Transverse colon (tissue), 4 donors: ENCODE results near the gene IGSF3. TPM values are rescaled to one million over a fixed set of nuclear protein-coding genes. Genes with fewer than 3 reads are reported as not detected.

Source experiments
- DNase-seq: peaks from one replicate; pipeline ENCODE4 v3.0.0-alpha.2; 2019
- H3K27ac ChIP-seq, 4 donors: fragments of 200-600 bp; sonication (generic); 2 replicates each; pipeline ENCODE4 v1.5.1; 2016 to 2018; ENCODE audit warnings: inconsistent platforms in 4 of 4
- H3K27me3 ChIP-seq: fragments of 200-600 bp; sonication (generic); 2 replicates; pipeline ENCODE4 v1.5.1; 2017; ENCODE audit warnings: inconsistent platforms
- H3K36me3 ChIP-seq, 4 donors: fragments of 200-600 bp; sonication (generic); 2 replicates each; pipeline ENCODE4 v1.5.1; 2017 to 2019; ENCODE audit warnings: inconsistent platforms in 4 of 4
- H3K4me1 ChIP-seq, 4 donors: fragments of 200-600 bp; sonication (generic); 2 replicates each; pipeline ENCODE4 v1.5.1; 2017 to 2020; ENCODE audit warnings: inconsistent platforms in 4 of 4
- H3K4me3 ChIP-seq, 4 donors: fragments of 200-600 bp; sonication (generic); 1 replicate in 1 of 4; 2 replicates in 3 of 4; pipeline versions ENCODE4 v1.5.1 to v1.6.1; 2017 to 2019; ENCODE audit warnings: inconsistent platforms in 4 of 4
- H3K9me3 ChIP-seq, 2 donors: fragments of 200-600 bp; sonication (generic); 2 replicates each; pipeline ENCODE4 v1.5.1; 2017 to 2019; ENCODE audit warnings: inconsistent platforms in 2 of 2
- EP300 ChIP-seq: sonication (generic); formaldehyde crosslinking; IDR thresholded peaks from one replicate; pipeline ENCODE4 v1.6.1; 2017; ENCODE audit warnings: antibody characterized with exemption, low read depth
- POLR2A ChIP-seq: fragments of 450-650 bp; IDR thresholded peaks from one replicate; pipeline ENCODE4 v1.6.1; 2016; ENCODE audit warnings: antibody characterized with exemption, mild to moderate bottlenecking, moderate library complexity
- POLR2AphosphoS5 ChIP-seq, 3 donors: sonication (generic); formaldehyde crosslinking; IDR thresholded peaks; one replicate each; pipeline ENCODE4 v1.6.1; 2016; ENCODE audit warnings: antibody characterized with exemption in 3 of 3
- WGBS, 2 donors: methylation state at CpG; one replicate each; pipeline ENCODE4 v1.1.5; 2018; ENCODE audit warnings: low coverage in 1 of 2; 5-methylcytosine and 5-hydroxymethylcytosine counted together
- in situ Hi-C, 4 donors: fragments of 200-750 bp; cut with MboI; loops; one replicate each; pipeline versions ENCODE4 v1.15.0 to v1.15.1; 2017; ENCODE audit warnings: low sequenced_read_pairs in 3 of 4, low pct_ligation_motif_present in 1 of 4, low pct_unique_long_range_greater_than_20kb in 1 of 4
- intact Hi-C: fragments of 100-400 bp; cut with DNase I; formaldehyde crosslinking; loops from one replicate; pipeline ENCODE4 v1.15.1; 2023; ENCODE audit warnings: low total_unique reads
- total RNA-seq, 4 donors: library from RNA; depleted of rRNA; stranded (reverse); fragments of >200 nt; gene quantifications; one replicate each; pipeline ENCODE4 v1.1.0, GENCODE V29; 2016
- TF ChIP-seq, protein P1 (sequence below), 5 experiments: fragments of 200-600 bp in 3 of 5; fragments of 450-650 bp in 2 of 5; sonication (generic) in 3 of 5; IDR thresholded peaks; 1 replicate in 2 of 5; 2 replicates in 3 of 5; pipeline ENCODE4 v1.5.1; 2016 to 2017; ENCODE audit warnings: antibody characterized with exemption in 5 of 5, inconsistent platforms in 3 of 5, mild to moderate bottlenecking in 2 of 5, moderate library complexity in 1 of 5

Gene IGSF3
- total RNA-seq, 4 donors from 2014 or later: 36.7 to 75.8 (median 56.9) TPM

GRCh38 chr1:116686723-116687352, 19.3 kb upstream of the IGSF3 start:
- Histone ChIP-seq H3K27me3 (no peaks in the 10 kb centered on the region), H3K4me3 (no peak overlapping the region), H3K36me3 (no peaks in the 10 kb centered on the region), H3K9me3 (no peaks in the 10 kb centered on the region), H3K4me1 (peaks cover 0 to 4% (median 0%) of the 10 kb centered on the region in 4 donors), H3K27ac (no peak overlapping the region)
- WGBS, 2 donors: 65 to 94% methylated on average over 2 to 4 of the region's 4 CpGs
- in situ Hi-C loops (no loop called here), intact Hi-C loops (no loop called here)
- no peak for DNase-seq
- TF ChIP-seq EP300 (no peak), POLR2AphosphoS5 (IDR thresholded peaks at IDR 0.05) (no peak), POLR2A (no peak)
- TF ChIP-seq, protein P1, sequence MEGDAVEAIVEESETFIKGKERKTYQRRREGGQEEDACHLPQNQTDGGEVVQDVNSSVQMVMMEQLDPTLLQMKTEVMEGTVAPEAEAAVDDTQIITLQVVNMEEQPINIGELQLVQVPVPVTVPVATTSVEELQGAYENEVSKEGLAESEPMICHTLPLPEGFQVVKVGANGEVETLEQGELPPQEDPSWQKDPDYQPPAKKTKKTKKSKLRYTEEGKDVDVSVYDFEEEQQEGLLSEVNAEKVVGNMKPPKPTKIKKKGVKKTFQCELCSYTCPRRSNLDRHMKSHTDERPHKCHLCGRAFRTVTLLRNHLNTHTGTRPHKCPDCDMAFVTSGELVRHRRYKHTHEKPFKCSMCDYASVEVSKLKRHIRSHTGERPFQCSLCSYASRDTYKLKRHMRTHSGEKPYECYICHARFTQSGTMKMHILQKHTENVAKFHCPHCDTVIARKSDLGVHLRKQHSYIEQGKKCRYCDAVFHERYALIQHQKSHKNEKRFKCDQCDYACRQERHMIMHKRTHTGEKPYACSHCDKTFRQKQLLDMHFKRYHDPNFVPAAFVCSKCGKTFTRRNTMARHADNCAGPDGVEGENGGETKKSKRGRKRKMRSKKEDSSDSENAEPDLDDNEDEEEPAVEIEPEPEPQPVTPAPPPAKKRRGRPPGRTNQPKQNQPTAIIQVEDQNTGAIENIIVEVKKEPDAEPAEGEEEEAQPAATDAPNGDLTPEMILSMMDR (IDR thresholded peaks at IDR 0.05): no peak

DNA sequence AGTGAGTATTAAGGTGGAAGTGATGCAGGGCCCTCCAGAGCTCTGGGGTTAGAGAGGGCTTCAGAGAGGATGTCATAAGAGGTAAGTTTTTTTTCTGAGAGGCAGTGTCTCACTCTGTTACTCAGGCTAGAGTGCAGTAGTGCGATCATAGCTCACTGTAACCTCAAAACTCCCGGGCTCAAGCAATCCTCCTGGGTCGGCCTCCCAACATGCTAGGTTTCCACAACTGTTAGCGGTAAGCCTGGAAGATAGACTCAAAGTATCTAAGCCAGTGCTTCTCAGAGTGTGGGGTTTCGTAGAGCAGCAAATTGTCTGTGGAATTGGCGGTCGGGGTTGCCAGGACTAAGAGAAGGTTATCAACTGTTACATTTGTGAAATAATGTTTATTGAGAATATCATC, 18.6 kb upstream of the IGSF3 start:
- no peak for DNase-seq
- no peak overlapping the region for H3K4me3 ChIP-seq
- H3K36me3 ChIP-seq: no peaks in the 10 kb centered on the region
- no peaks in the 10 kb centered on the region for H3K4me1 ChIP-seq
- 94 to 95% methylated on average over 3 to 7 of the region's 7 CpGs for WGBS, 2 donors
- in situ Hi-C loops: no loop called here
- H3K9me3 ChIP-seq: no peaks in the 10 kb centered on the region
- intact Hi-C loops: no loop called here
- no peak for TF ChIP-seq POLR2A
- TF ChIP-seq, protein P1 (IDR thresholded peaks at IDR 0.05): no peak
- no peak for TF ChIP-seq POLR2AphosphoS5 (IDR thresholded peaks at IDR 0.05)
- no peak for TF ChIP-seq EP300
- H3K27me3 ChIP-seq: no peaks in the 10 kb centered on the region
- no peak overlapping the region for H3K27ac ChIP-seq

- in situ Hi-C loops: no loop called here
- WGBS, 2 donors: 47 to 73% methylated on average over 2 of the region's 2 CpGs
These were observed 17.0 kb upstream of the IGSF3 start for GRCh38 chr1:116684575-116684974.

DNA sequence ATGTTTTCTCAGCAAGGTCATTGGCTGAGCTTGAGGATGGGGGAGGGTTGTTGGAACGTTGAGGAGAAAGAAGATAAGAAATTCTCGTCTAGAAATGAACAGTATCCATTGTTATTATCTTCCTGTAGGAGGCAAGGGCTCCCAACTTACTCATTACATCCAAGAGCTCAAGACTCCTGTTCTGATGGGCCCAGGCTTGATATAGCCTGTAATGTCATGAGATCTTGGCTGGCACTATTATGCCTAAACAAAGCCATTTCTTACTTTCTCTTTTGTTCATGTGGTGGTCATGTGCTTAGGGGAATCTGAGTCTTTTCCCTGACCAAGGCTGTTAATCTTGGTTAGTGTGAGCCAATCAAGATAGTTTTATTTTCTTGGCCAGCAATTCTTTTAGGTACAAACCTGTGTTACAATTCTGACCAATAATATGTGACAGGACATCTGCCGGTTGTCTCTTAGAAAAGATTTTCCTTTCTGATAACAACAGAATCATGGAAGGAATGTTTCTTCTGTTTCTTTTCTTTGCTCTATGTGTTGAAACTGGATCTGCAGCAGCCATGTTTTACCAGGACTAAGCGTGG, 15.2 kb upstream of the IGSF3 start:
- Histone ChIP-seq H3K27me3 (no peaks in the 10 kb centered on the region), H3K9me3 (no peaks in the 10 kb centered on the region), H3K27ac (no peak overlapping the region), H3K4me1 (no peaks in the 10 kb centered on the region), H3K4me3 (no peak overlapping the region), H3K36me3 (no peaks in the 10 kb centered on the region)
- no peak for DNase-seq
- TF ChIP-seq POLR2A: no peak
- TF ChIP-seq EP300: no peak
- TF ChIP-seq, protein P1 (IDR thresholded peaks at IDR 0.05): no peak
- TF ChIP-seq POLR2AphosphoS5 (IDR thresholded peaks at IDR 0.05): no peak
- in situ Hi-C loops: no loop called here
- intact Hi-C loops: no loop called here
- 73 to 83% methylated on average over 4 of the region's 4 CpGs for WGBS, 2 donors

More at GRCh38 chr1:116684575-116684974, 17.0 kb upstream of the IGSF3 start:
- DNase-seq: no peak
- H3K27me3 ChIP-seq: no peaks in the 10 kb centered on the region
- no peaks in the 10 kb centered on the region for H3K4me1 ChIP-seq
- no peak for TF ChIP-seq EP300
- TF ChIP-seq POLR2AphosphoS5 (IDR thresholded peaks at IDR 0.05): no peak
- TF ChIP-seq, protein P1 (IDR thresholded peaks at IDR 0.05): no peak
- TF ChIP-seq POLR2A: no peak
- H3K4me3 ChIP-seq: no peak overlapping the region
- H3K27ac ChIP-seq: no peak overlapping the region
- intact Hi-C loops: no loop called here
- H3K9me3 ChIP-seq: no peaks in the 10 kb centered on the region
- H3K36me3 ChIP-seq: no peaks in the 10 kb centered on the region
